ENCODE measurements around the gene ACTA2.
A peak's percentile ranks its signal among the peaks of the same experiment; 100 is the strongest.

ACTA2 gene

GRCh38 chr10:88888810-88889445 lies 63.6 kb downstream of the ACTA2 start:
- no peak for DNase-seq

DNA sequence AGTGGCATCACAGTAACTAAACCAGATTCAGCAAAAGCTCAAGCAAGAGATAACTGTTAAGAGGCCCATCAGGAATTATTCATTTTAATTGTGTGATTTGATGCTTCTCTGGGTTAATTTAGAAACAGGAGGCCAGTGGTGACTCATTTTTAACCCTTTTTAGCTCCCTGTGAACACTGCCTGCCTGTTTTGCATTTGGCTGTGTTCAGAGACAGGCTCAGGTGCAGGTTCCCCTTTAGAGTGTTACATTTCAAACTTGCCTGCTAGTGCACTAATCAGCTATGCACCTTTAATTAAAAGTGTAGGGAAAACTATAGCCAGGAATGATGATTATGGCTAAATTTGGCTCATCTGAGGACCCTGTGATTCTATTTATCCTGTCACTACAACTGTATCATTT lies 66.0 kb downstream of the ACTA2 start:
- peak; percentile 2 for DNase-seq
